ENCODE results near the gene UMAD1. TPM values are rescaled to one million over a fixed set of nuclear protein-coding genes. Genes with fewer than 3 reads are reported as not detected.

UMAD1 gene
- total and polyA plus RNA-seq, 12 donors = 3.5 to 24.7 (median 17.0) TPM

- no peaks in the 10 kb centered on the region for H3K27me3 ChIP-seq
- H3K4me1 ChIP-seq = peaks cover 0 to 37% (median 22%) of the 10 kb centered on the region in 9 donors
- DNase-seq (no peak), ATAC-seq (peak in 6 of 8 donors; percentile 16 to 84 (median 55))
- 19 to 30% methylated on average over 4 of the region's 4 CpGs for WGBS, 2 donors
- intact Hi-C loops (cut with DNase I) = loop anchor here in 1 of 10 donors (5.0 kb wide), 1 partner anchor 59 kb away; no protein-coding TSS in a partner anchor
- no peaks in the 10 kb centered on the region for H3K9me3 ChIP-seq
- no peak for TF ChIP-seq CTCF (IDR thresholded peaks at IDR 0.05)
- no peaks in the 10 kb centered on the region for H3K36me3 ChIP-seq
- no peak overlapping the region for H3K4me3 ChIP-seq
- H3K27ac ChIP-seq = peak overlapping the region in 5 of 10 donors; percentile 23 to 57 (median 42)
Measured at GRCh38 chr7:7746458-7746857, 105.9 kb downstream of the UMAD1 start.

GRCh38 chr7:7750571-7751242 lies 110.2 kb downstream of the UMAD1 start:
- Histone ChIP-seq H3K9me3 (no peaks in the 10 kb centered on the region), H3K4me3 (no peak overlapping the region), H3K36me3 (no peaks in the 10 kb centered on the region), H3K4me1 (peaks cover 0 to 29% (median 18%) of the 10 kb centered on the region in 9 donors), H3K27me3 (no peaks in the 10 kb centered on the region), H3K27ac (no peak overlapping the region)
- 72 to 75% methylated on average over 2 of the region's 2 CpGs for WGBS, 2 donors
- DNase-seq (no peak), ATAC-seq (no peak)
- intact Hi-C loops (cut with DNase I) = no loop called here
- TF ChIP-seq CTCF (IDR thresholded peaks at IDR 0.05) = no peak

GRCh38 chr7:7751243-7752092 lies 110.9 kb downstream of the UMAD1 start:
- no peak for TF ChIP-seq CTCF (IDR thresholded peaks at IDR 0.05)
- no peaks in the 10 kb centered on the region for H3K27me3 ChIP-seq
- H3K4me1 ChIP-seq = peaks cover 0 to 21% (median 11%) of the 10 kb centered on the region in 9 donors
- H3K4me3 ChIP-seq = no peak overlapping the region
- no peaks in the 10 kb centered on the region for H3K9me3 ChIP-seq
- DNase-seq = no peak
- WGBS, 2 donors = 70 to 77% methylated on average over 3 of the region's 3 CpGs
- intact Hi-C loops (cut with DNase I) = no loop called here
- no peak overlapping the region for H3K27ac ChIP-seq
- no peak for ATAC-seq
- H3K36me3 ChIP-seq = no peaks in the 10 kb centered on the region

- ATAC-seq (no peak), DNase-seq (no peak)
- Histone ChIP-seq H3K27me3 (no peaks in the 10 kb centered on the region), H3K4me1 (peaks cover 0 to 13% (median 7%) of the 10 kb centered on the region in 9 donors), H3K4me3 (no peak overlapping the region), H3K27ac (no peak overlapping the region), H3K9me3 (no peaks in the 10 kb centered on the region), H3K36me3 (no peaks in the 10 kb centered on the region)
- no peak for TF ChIP-seq CTCF (IDR thresholded peaks at IDR 0.05)
- 86 to 91% methylated on average over 3 of the region's 3 CpGs for WGBS, 2 donors
- intact Hi-C loops (cut with DNase I) = loop anchor here in 1 of 10 donors (5.0 kb wide), 1 partner anchor 541 kb away; no protein-coding TSS in a partner anchor
Measured at GRCh38 chr7:7756577-7756976, 116.0 kb downstream of the UMAD1 start.
